ENCODE data around the gene ACAD10. TPM values are rescaled to one million over a fixed set of nuclear protein-coding genes. Genes with fewer than 3 reads are reported as not detected.

ACAD10 gene
- total and polyA plus RNA-seq, 2 of the 13 experiments (the other 11 are each of a cell fraction or from before 2014, with no cell fraction given): 15.2 to 16.3 TPM

GRCh38 chr12:111655356-111655755, 30.5 kb upstream of the ACAD10 start (continued):
- TF ChIP-seq ZNF20 (CRISPR knock-in tag; IDR thresholded peaks at IDR 0.05) (no peak), ZMYM2 (CRISPR knock-in tag; IDR thresholded peaks at IDR 0.05) (no peak), NFE2L1 (CRISPR knock-in tag; IDR thresholded peaks at IDR 0.05; ENCODE audit: borderline replicate concordance) (no peak), TAF15 (IDR thresholded peaks at IDR 0.05; ENCODE audit: low read depth, low read length, poor library complexity, severe bottlenecking) (no peak)

GRCh38 chr12:111656016-111656415, 29.8 kb upstream of the ACAD10 start:
- no peak for ATAC-seq
- no peak overlapping the region for H3K9ac ChIP-seq (ENCODE audit: insufficient read depth, low read depth, low read length)
- ChIA-PET CTCF (ENCODE audit: low intra/inter-chr PET ratio, low total read pairs) (no interaction called here), POLR2A (no interaction called here)
- intact Hi-C loops (cut with micrococcal nuclease; ENCODE audit: unreplicated experiment) (no loop called here), in situ Hi-C loops (cut with HindIII; ENCODE audit: extremely low pct_ligation_motif_present, low pct_unique_long_range_greater_than_20kb) (no loop called here)
- H3K9me3 ChIP-seq (ENCODE audit: low read length): no peaks in the 10 kb centered on the region
- no peaks in the 10 kb centered on the region for H3K79me2 ChIP-seq (ENCODE audit: insufficient read depth, low read length)
- FAIRE-seq: no peak
- no peak overlapping the region for H3K4me3 ChIP-seq (replicated peaks in 1 of 3; ENCODE audit: insufficient read depth in 1 of 3, low read depth in 2 of 3, low read length in 3 of 3)
- no peak overlapping the region for H2AFZ ChIP-seq (ENCODE audit: low read length)
- no peak overlapping the region for H3K27ac ChIP-seq (ENCODE audit: extremely low read length, insufficient read depth, low read length)
- BruUV-seq (replicated peaks): no TSS peak
- no peak overlapping the region for H3K4me2 ChIP-seq (ENCODE audit: low read depth, low read length)
- peaks cover 17 to 61% of the 10 kb centered on the region in 2 experiments for H3K36me3 ChIP-seq (replicated peaks in 1 of 2; ENCODE audit: control insufficient read depth in 1 of 2, insufficient read depth in 2 of 2, low read length in 2 of 2)
- TF ChIP-seq SMARCC2 (IDR thresholded peaks at IDR 0.05) (no peak), HNF1A (IDR thresholded peaks at IDR 0.05; ENCODE audit: low read depth) (no peak), HNF1A (CRISPR knock-in tag; IDR thresholded peaks at IDR 0.05; ENCODE audit: borderline replicate concordance) (no peak), ZNF576 (CRISPR knock-in tag; IDR thresholded peaks at IDR 0.05) (no peak)
- DNase-seq (ENCODE audit: low spot score): no peak
- 97% methylated on average over 4 of the region's 4 CpGs for WGBS (ENCODE audit: low lambda C conversion rate)
- no peaks in the 10 kb centered on the region for H4K20me1 ChIP-seq (ENCODE audit: insufficient read depth, low read length)
- no peaks in the 10 kb centered on the region for H3K27me3 ChIP-seq (ENCODE audit: control insufficient read depth in 1 of 2, insufficient read depth in 2 of 2, low read length in 2 of 2)
- H3K4me1 ChIP-seq (ENCODE audit: insufficient read depth, low read length): no peaks in the 10 kb centered on the region

All from HepG2 (cell line).